Measurements from ENCODE around the gene TSPEAR.

Gene TSPEAR

GRCh38 chr21:44533121-44533890 lies 178.1 kb downstream of the TSPEAR start:
- TF ChIP-seq CTCF (IDR thresholded peaks at IDR 0.05; ENCODE audit: insufficient read depth, low read length, poor library complexity, severe bottlenecking) (no peak), EZH2phosphoT487 (conservative IDR thresholded peaks at IDR 0.05; ENCODE audit: low read length) (no peak)
- H3K36me3 ChIP-seq (ENCODE audit: low read length): no peaks in the 10 kb centered on the region
- H3K4me2 ChIP-seq (ENCODE audit: low read depth, low read length, poor library complexity, severe bottlenecking): no peak overlapping the region
- H3K4me3 ChIP-seq (ENCODE audit: insufficient read depth, low read length, poor library complexity, severe bottlenecking): no peak overlapping the region
- no peaks in the 10 kb centered on the region for H3K27me3 ChIP-seq (ENCODE audit: low read length)
- no peaks in the 10 kb centered on the region for H3F3A ChIP-seq (ENCODE audit: insufficient read depth)
- H3K27ac ChIP-seq (ENCODE audit: low read depth, low read length): no peak overlapping the region
- no peak overlapping the region for H3K9ac ChIP-seq (ENCODE audit: low read length)
- no peaks in the 10 kb centered on the region for H3K9me2 ChIP-seq (replicated peaks; ENCODE audit: insufficient read depth, low read length)
- no peaks in the 10 kb centered on the region for H3K9me3 ChIP-seq (ENCODE audit: insufficient read depth, low read length)
- no peak overlapping the region for H2AFZ ChIP-seq (ENCODE audit: low read depth, low read length, severe bottlenecking)
- H3K79me2 ChIP-seq (ENCODE audit: insufficient read depth, low read length): no peaks in the 10 kb centered on the region
- no peaks in the 10 kb centered on the region for H4K20me1 ChIP-seq (ENCODE audit: low read depth, low read length)

- Histone ChIP-seq H4K20me1 (ENCODE audit: low read depth, low read length) (no peaks in the 10 kb centered on the region), H3K27ac (ENCODE audit: low read depth, low read length) (no peak overlapping the region), H2AFZ (ENCODE audit: low read depth, low read length, severe bottlenecking) (no peak overlapping the region), H3K4me2 (ENCODE audit: low read depth, low read length, poor library complexity, severe bottlenecking) (no peak overlapping the region), H3K4me3 (ENCODE audit: insufficient read depth, low read length, poor library complexity, severe bottlenecking) (no peak overlapping the region), H3K9me2 (replicated peaks; ENCODE audit: insufficient read depth, low read length) (no peaks in the 10 kb centered on the region), H3K27me3 (ENCODE audit: low read length) (no peaks in the 10 kb centered on the region), H3F3A (ENCODE audit: insufficient read depth) (no peaks in the 10 kb centered on the region), H3K36me3 (ENCODE audit: low read length) (no peaks in the 10 kb centered on the region), H3K9ac (ENCODE audit: low read length) (no peak overlapping the region), H3K9me3 (ENCODE audit: insufficient read depth, low read length) (no peaks in the 10 kb centered on the region), H3K79me2 (ENCODE audit: insufficient read depth, low read length) (no peaks in the 10 kb centered on the region)
- TF ChIP-seq EZH2phosphoT487 (conservative IDR thresholded peaks at IDR 0.05; ENCODE audit: low read length) (no peak), CTCF (IDR thresholded peaks at IDR 0.05; ENCODE audit: insufficient read depth, low read length, poor library complexity, severe bottlenecking) (no peak)
Measured at GRCh38 chr21:44532712-44533111, 178.7 kb downstream of the TSPEAR start.

- Histone ChIP-seq H3F3A (ENCODE audit: insufficient read depth) (no peaks in the 10 kb centered on the region), H3K9me3 (ENCODE audit: insufficient read depth, low read length) (no peaks in the 10 kb centered on the region), H3K27me3 (ENCODE audit: low read length) (no peaks in the 10 kb centered on the region), H3K9ac (ENCODE audit: low read length) (no peak overlapping the region), H3K36me3 (ENCODE audit: low read length) (no peaks in the 10 kb centered on the region), H3K79me2 (ENCODE audit: insufficient read depth, low read length) (no peaks in the 10 kb centered on the region), H3K4me3 (ENCODE audit: insufficient read depth, low read length, poor library complexity, severe bottlenecking) (no peak overlapping the region), H3K27ac (ENCODE audit: low read depth, low read length) (no peak overlapping the region), H4K20me1 (ENCODE audit: low read depth, low read length) (no peaks in the 10 kb centered on the region), H3K9me2 (replicated peaks; ENCODE audit: insufficient read depth, low read length) (no peaks in the 10 kb centered on the region), H2AFZ (ENCODE audit: low read depth, low read length, severe bottlenecking) (no peak overlapping the region), H3K4me2 (ENCODE audit: low read depth, low read length, poor library complexity, severe bottlenecking) (no peak overlapping the region)
- TF ChIP-seq CTCF (IDR thresholded peaks at IDR 0.05; ENCODE audit: insufficient read depth, low read length, poor library complexity, severe bottlenecking) (no peak), EZH2phosphoT487 (conservative IDR thresholded peaks at IDR 0.05; ENCODE audit: low read length) (no peak)
Measured at GRCh38 chr21:44531606-44532564, 179.5 kb downstream of the TSPEAR start.

All from SU-DHL-6 (cell line).